RWPE2 (cell line): ENCODE results near the gene TBC1D24.

Experiments used
- ATAC-seq: fragments of 200-7000 bp; cut with Tn5 transposase; 3 replicates; pipeline ENCODE4 v1.9.1; 2021; ENCODE audit warnings: low read depth
- DNase-seq: peaks from one replicate; pipeline ENCODE4 v3.0.0-alpha.2; 2020; ENCODE audit warnings: low spot score
- H3K27ac ChIP-seq: fragments of 450-650 bp; 2 replicates; pipeline ENCODE4 v1.5.1; 2017; ENCODE audit warnings: mild to moderate bottlenecking; ENCODE audit not compliant: poor library complexity, severe bottlenecking
- H3K27me3 ChIP-seq: fragments of 250-450 bp; sonication (Bioruptor Pico); 2 replicates; pipeline ENCODE4 v1.5.1; 2021; ENCODE audit warnings: mild to moderate bottlenecking, moderate library complexity; ENCODE audit not compliant: insufficient read depth, poor library complexity, severe bottlenecking
- H3K36me3 ChIP-seq: fragments of 250-450 bp; sonication (Bioruptor Pico); 2 replicates; pipeline ENCODE4 v1.5.1; 2020; ENCODE audit warnings: low read depth, mild to moderate bottlenecking, moderate library complexity
- H3K4me1 ChIP-seq: fragments of 250-450 bp; sonication (Bioruptor Pico); 2 replicates; pipeline ENCODE4 v1.5.1; 2021; ENCODE audit warnings: mild to moderate bottlenecking, moderate library complexity; ENCODE audit not compliant: insufficient read depth, poor library complexity, severe bottlenecking
- H3K4me3 ChIP-seq: fragments of 250-450 bp; sonication (Bioruptor Pico); 2 replicates; pipeline ENCODE4 v1.5.1; 2021; ENCODE audit warnings: mild to moderate bottlenecking, moderate library complexity; ENCODE audit not compliant: severe bottlenecking
- H3K9me3 ChIP-seq: fragments of 250-450 bp; sonication (Bioruptor Pico); 2 replicates; pipeline ENCODE4 v1.5.1; 2021; ENCODE audit warnings: mild to moderate bottlenecking, moderate library complexity; ENCODE audit not compliant: severe bottlenecking
- TF ChIP-seq, protein P1 (sequence below): fragments of 450-650 bp; IDR thresholded peaks from one replicate; pipeline ENCODE4 v1.5.1; 2017; ENCODE audit warnings: mild to moderate bottlenecking, moderate library complexity; ENCODE audit not compliant: poor library complexity, severe bottlenecking

TBC1D24 gene

DNA sequence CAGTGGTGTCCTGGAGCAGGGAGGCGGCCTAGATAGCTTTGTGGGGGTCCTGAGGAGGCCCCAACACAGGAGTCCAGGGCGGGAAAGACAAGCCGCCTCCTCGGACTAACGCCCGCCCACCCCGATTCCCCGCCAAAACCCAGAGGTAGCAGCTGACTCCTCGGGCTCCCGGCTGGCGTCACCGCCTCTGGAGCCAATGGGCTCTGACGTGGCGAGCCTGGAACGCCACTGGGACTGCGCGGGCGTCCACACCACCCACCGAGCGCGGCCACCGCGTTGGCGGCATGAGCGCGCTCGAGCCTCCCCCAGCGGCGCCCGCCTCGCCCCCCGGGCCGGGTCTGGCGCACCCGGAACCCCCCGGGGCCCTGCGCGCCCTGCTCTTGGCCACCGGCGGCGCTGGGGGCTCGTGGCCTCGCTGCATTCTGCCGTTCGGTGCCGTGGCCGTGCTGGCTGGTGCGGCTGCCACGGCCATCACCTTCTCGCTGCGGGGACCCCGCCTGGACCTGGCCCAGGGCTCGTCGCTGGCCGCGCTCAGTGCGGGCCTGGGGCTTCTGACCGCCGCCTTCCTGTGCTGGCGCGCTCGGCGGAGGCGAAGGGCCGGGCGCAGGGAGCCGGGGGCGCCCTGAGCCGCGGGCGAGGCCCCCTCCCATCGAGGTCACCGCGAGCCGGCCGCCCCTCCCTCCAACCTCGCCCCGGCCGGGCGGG, 7.2 kb upstream of the TBC1D24 start:
- TF ChIP-seq, protein P1, sequence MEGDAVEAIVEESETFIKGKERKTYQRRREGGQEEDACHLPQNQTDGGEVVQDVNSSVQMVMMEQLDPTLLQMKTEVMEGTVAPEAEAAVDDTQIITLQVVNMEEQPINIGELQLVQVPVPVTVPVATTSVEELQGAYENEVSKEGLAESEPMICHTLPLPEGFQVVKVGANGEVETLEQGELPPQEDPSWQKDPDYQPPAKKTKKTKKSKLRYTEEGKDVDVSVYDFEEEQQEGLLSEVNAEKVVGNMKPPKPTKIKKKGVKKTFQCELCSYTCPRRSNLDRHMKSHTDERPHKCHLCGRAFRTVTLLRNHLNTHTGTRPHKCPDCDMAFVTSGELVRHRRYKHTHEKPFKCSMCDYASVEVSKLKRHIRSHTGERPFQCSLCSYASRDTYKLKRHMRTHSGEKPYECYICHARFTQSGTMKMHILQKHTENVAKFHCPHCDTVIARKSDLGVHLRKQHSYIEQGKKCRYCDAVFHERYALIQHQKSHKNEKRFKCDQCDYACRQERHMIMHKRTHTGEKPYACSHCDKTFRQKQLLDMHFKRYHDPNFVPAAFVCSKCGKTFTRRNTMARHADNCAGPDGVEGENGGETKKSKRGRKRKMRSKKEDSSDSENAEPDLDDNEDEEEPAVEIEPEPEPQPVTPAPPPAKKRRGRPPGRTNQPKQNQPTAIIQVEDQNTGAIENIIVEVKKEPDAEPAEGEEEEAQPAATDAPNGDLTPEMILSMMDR = peak; percentile 14
- peak overlapping the region; percentile 26 for H3K27ac ChIP-seq
- H3K9me3 ChIP-seq = no peaks in the 10 kb centered on the region
- H3K4me3 ChIP-seq = peak overlapping the region; percentile 52
- ATAC-seq = peak; percentile 63
- no peaks in the 10 kb centered on the region for H3K4me1 ChIP-seq
- H3K36me3 ChIP-seq = no peaks in the 10 kb centered on the region
- no peak for DNase-seq
- peaks cover 6% of the 10 kb centered on the region for H3K27me3 ChIP-seq

DNA sequence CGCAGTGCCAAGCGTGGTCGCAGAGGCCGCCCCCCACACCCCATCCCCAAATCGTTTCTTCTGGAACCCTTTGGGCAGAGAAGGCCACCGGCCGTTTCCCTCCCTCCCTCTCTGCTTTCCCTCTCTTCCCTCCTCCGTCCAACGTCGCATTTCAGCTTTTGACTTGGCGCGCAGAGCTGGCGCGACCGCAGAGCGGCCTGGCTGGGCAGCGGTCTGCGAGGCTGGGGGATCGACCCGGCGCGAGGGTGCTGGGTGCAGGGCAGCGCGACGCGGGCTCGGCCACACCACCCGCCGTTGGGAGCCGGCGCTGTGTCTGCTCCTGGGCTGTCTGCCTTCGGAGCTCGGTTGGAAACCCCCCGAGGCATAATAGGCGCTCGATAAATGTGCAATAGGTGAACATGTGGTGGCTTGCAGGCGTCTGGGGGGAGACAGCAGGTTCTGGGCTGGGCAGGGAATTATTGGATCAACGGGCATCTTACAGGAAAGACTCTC, 6.6 kb upstream of the TBC1D24 start:
- Histone ChIP-seq H3K9me3 (no peaks in the 10 kb centered on the region), H3K4me1 (no peaks in the 10 kb centered on the region), H3K27ac (peak overlapping the region; percentile 26), H3K4me3 (peak overlapping the region; percentile 52), H3K27me3 (peaks cover 6% of the 10 kb centered on the region), H3K36me3 (no peaks in the 10 kb centered on the region)
- no peak for DNase-seq
- ATAC-seq = peak; percentile 34
- TF ChIP-seq, protein P1 = no peak

DNA sequence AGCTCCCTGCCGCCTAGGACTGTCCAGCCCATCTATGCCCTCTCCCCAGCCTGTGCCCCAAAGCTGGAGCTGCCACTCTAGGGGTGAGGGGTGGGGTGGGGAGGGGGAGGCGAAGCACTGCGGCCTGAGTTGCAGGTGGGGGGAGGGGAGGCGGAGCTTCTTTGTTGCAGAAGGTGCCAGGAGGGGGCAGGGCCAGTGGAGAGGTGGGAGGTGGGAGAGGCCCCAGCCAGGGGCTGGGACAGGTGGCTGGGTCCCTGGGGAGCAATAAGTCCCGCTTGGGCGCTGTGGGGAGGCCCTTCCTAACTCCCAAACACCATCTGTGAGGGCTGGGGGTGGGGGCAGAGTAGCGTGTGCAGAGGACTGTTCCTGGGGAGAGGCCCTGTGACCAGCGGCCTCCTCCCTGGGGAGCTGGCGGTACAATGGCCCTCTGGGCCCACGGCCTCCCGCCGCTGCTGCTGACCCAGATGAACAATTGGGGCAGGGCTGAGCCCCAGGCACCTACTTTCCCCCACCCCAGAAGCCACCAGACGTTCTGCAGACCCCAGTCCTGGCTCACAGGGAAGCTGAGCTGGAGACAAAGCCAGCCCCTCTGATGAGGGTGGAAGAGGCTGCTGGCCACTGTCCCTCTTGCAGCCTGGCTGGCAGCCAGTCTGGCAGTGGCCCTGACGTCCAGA, 6.1 kb upstream of the TBC1D24 start:
- TF ChIP-seq, protein P1 = no peak
- Histone ChIP-seq H3K4me3 (peak overlapping the region; percentile 52), H3K9me3 (no peaks in the 10 kb centered on the region), H3K4me1 (no peaks in the 10 kb centered on the region), H3K27ac (no peak overlapping the region), H3K27me3 (peaks cover 6% of the 10 kb centered on the region), H3K36me3 (no peaks in the 10 kb centered on the region)
- DNase-seq (no peak), ATAC-seq (no peak; the same call in 2 of the 3 replicates)

DNA sequence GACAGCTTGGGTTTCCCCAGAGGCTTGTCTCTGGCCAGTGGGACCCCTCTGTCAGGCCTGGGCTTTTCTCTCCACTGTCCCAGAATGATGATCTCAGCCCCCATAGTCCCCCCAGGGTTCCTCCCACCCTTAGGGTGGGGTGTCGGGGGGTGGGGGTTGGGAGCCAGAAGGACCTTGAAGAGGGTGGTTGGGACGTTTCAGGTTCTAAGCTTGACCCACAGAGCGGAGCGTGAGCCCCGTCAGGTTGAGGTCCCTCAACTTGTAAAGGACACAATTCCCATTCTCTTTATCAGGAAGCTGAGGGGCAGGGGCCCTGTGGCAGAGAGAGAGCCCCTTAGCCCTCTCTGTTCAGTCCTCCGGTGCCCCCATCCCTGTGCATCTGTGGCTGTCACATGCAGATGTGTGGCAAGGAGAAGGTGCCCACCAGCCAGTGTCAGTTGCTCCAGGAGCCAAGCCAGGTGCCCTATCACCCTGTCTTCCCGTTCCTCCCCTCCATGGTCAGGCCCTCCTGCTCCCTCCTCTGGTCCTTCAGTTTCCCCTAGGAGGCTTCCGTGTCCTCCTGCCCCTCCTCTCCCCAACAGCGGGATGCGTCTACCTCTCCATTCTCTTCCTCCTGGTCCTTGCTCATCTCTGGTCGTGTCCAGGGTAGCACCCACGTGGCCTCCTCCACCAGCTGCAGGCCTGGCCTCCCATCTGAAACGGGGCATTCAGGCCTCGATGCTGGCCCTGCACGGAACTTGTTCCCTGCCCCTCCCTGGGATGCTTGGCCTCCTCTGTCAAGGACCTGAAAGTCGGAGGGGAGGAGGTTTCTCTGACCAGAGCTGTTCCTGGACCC, 5.3 kb upstream of the TBC1D24 start:
- TF ChIP-seq, protein P1 = no peak
- peaks cover 6% of the 10 kb centered on the region for H3K27me3 ChIP-seq
- H3K4me3 ChIP-seq = no peak overlapping the region
- no peak overlapping the region for H3K27ac ChIP-seq
- DNase-seq = no peak
- no peaks in the 10 kb centered on the region for H3K4me1 ChIP-seq
- no peaks in the 10 kb centered on the region for H3K36me3 ChIP-seq
- ATAC-seq = no peak
- no peaks in the 10 kb centered on the region for H3K9me3 ChIP-seq
